ENCODE results near the gene EVX1.

The EVX1 gene

GRCh38 chr7:27197137-27198042, 45.2 kb upstream of the EVX1 start:
- POLR2A ChIA-PET: interaction anchor here (1.0 to 4.8 kb wide), 3 partner anchors 10 to 723 kb away, joined by 3 to 48 read pairs (median 4); partner anchors contain the start of gene HOXA11
- no peak for DNase-seq (ENCODE audit: extremely low spot score)
- no peak for TF ChIP-seq HDGF (IDR thresholded peaks at IDR 0.05; ENCODE audit: borderline replicate concordance)
- TF ChIP-seq CTBP1 (IDR thresholded peaks at IDR 0.05; ENCODE audit: borderline replicate concordance): no peak
- TF ChIP-seq SP1 (IDR thresholded peaks at IDR 0.05): no peak
- no peak for TF ChIP-seq ARNT (IDR thresholded peaks at IDR 0.05)
- no peak for TF ChIP-seq PKNOX1 (IDR thresholded peaks at IDR 0.05)
- no peak for TF ChIP-seq NFRKB (IDR thresholded peaks at IDR 0.05)
- no peak for TF ChIP-seq FOXA1 (IDR thresholded peaks at IDR 0.05)
- TF ChIP-seq LEF1 (IDR thresholded peaks at IDR 0.05; ENCODE audit: borderline replicate concordance): no peak
- CTCF ChIA-PET: interaction anchor here (2.0 kb wide), 1 partner anchor 577 kb away, joined by 7 read pairs; no protein-coding TSS in a partner anchor

GRCh38 chr7:27198138-27198841, 44.3 kb upstream of the EVX1 start:
- POLR2A ChIA-PET: interaction anchor here (0.9 to 4.8 kb wide), 8 partner anchors 7 to 722 kb away, joined by 3 to 48 read pairs (median 4); partner anchors contain the start of genes EVX1 and HOXA11
- CTCF ChIA-PET: interaction anchor here (1.1 to 2.0 kb wide), 2 partner anchors 9 to 577 kb away, joined by 5 to 7 read pairs; no protein-coding TSS in a partner anchor
- DNase-seq (ENCODE audit: extremely low spot score): no peak
- TF ChIP-seq L3MBTL2 (conservative IDR thresholded peaks at IDR 0.05) (no peak), LEF1 (IDR thresholded peaks at IDR 0.05; ENCODE audit: borderline replicate concordance) (no peak), HDGF (IDR thresholded peaks at IDR 0.05; ENCODE audit: borderline replicate concordance) (no peak), PKNOX1 (IDR thresholded peaks at IDR 0.05) (no peak), FOXM1 (IDR thresholded peaks at IDR 0.05; ENCODE audit: borderline replicate concordance) (no peak), ZNF384 (IDR thresholded peaks at IDR 0.05) (no peak), FOXK2 (IDR thresholded peaks at IDR 0.05) (no peak), ELF4 (IDR thresholded peaks at IDR 0.05) (no peak), FOXA1 (IDR thresholded peaks at IDR 0.05) (no peak), SUZ12 (IDR thresholded peaks at IDR 0.05) (no peak), BHLHE40 (IDR thresholded peaks at IDR 0.05; ENCODE audit: borderline replicate concordance) (no peak), CTBP1 (IDR thresholded peaks at IDR 0.05; ENCODE audit: borderline replicate concordance) (no peak), SP1 (IDR thresholded peaks at IDR 0.05) (no peak), NFRKB (IDR thresholded peaks at IDR 0.05) (no peak), TARDBP (IDR thresholded peaks at IDR 0.05) (no peak), ARNT (IDR thresholded peaks at IDR 0.05) (no peak)

GRCh38 chr7:27198871-27199801, 43.5 kb upstream of the EVX1 start:
- ChIA-PET POLR2A (interaction anchor here (0.5 to 4.8 kb wide), 13 partner anchors 8 to 1001 kb away, joined by 3 to 48 read pairs (median 4); partner anchors contain the start of genes EVX1 and HOXA11), CTCF (interaction anchor here (0.8 to 2.0 kb wide), 6 partner anchors 9 to 576 kb away, joined by 3 to 7 read pairs (median 4); partner anchors contain the start of gene HOXA11)
- no peak for DNase-seq (ENCODE audit: extremely low spot score)
- TF ChIP-seq TARDBP (IDR thresholded peaks at IDR 0.05) (no peak), SUZ12 (IDR thresholded peaks at IDR 0.05) (no peak), LEF1 (IDR thresholded peaks at IDR 0.05; ENCODE audit: borderline replicate concordance) (no peak), PKNOX1 (IDR thresholded peaks at IDR 0.05) (no peak), L3MBTL2 (conservative IDR thresholded peaks at IDR 0.05) (no peak)

GRCh38 chr7:27199849-27200760, 42.5 kb upstream of the EVX1 start, which contains the start of gene HOXA13:
HOXA13 (minus strand) TSS chr7:27200091; CDS start chr7:27200077, 14 bp downstream.
- no peak for TF ChIP-seq ELF4 (IDR thresholded peaks at IDR 0.05)
- DNase-seq (ENCODE audit: extremely low spot score): peak; percentile 78
- CTCF ChIA-PET: interaction anchor here (0.7 to 2.0 kb wide), 7 partner anchors 10 to 575 kb away, joined by 3 to 7 read pairs (median 3); partner anchors contain the start of gene HOXA11
- POLR2A ChIA-PET: interaction anchor here (0.5 to 4.8 kb wide), 8 partner anchors 8 to 1002 kb away, joined by 3 to 48 read pairs (median 4); partner anchors contain the start of gene HOXA11

All from HEK293T (cell line).